Fibroblast of pulmonary artery (primary cell): ENCODE results near the gene ALK.

Experiments used
- DNase-seq: peaks from one replicate; pipeline ENCODE4 v3.0.0-alpha.2; 2010; ENCODE audit warnings: low read depth
- H3K4me3 ChIP-seq: replicated peaks from 2 replicates; pipeline ENCODE4 v1.5.1; 2011; ENCODE audit warnings: low read depth, mild to moderate bottlenecking, control low read depth, low read length, moderate library complexity
- CTCF ChIP-seq: IDR thresholded peaks from 2 replicates; pipeline ENCODE4 v1.5.1; 2011; ENCODE audit warnings: mild to moderate bottlenecking, control low read depth, low read length, inconsistent platforms; ENCODE audit errors: missing control alignments

The ALK gene

DNA sequence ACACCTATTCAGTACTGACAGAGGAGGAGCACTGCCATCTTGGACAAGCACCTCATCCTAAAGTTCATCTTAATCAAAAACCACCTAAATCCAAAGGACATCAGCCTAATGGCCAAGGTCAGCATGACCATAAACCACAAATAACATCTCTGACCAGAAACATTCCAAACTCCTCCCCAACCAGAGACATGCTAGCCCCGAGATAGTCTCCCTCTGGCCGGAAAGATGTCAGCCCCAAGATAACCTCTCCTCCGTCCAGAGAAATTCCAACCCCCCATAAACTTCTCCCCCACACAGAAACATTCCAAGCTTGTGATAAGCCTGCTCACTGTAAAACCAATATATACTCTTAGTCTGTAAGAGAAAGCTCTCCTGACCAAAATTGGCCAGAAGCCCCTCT is 545.5 kb downstream of the ALK start:
- H3K4me3 ChIP-seq, result no peak overlapping the region
- DNase-seq, result no peak
- TF ChIP-seq CTCF, result no peak

GRCh38 chr2:29374823-29375222 is 546.6 kb downstream of the ALK start:
- H3K4me3 ChIP-seq, result no peak overlapping the region
- TF ChIP-seq CTCF, result no peak
- no peak for DNase-seq

DNA sequence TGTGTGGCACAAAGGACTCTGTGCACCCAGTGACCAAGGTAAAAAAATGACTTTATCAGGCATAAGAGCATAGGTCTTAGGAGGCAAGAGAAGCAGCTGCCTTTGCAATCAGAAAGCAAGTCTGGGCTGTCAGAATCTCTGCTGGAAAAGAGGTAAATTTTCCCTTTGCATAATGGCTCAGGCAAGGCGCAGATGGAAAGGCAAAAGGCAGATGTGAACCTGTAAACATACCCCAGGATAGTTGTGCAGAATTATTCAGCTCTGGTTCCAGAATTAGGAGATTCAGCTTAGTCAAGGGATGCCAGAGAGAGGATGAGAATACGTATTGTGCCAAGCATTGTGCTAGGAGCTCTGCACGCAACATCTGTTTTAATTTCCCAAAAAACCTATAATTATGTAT is 547.5 kb downstream of the ALK start:
- no peak for TF ChIP-seq CTCF
- H3K4me3 ChIP-seq, result no peak overlapping the region
- no peak for DNase-seq

- TF ChIP-seq CTCF, result no peak
- no peak for DNase-seq
- no peak overlapping the region for H3K4me3 ChIP-seq
Measured at GRCh38 chr2:29372185-29372584, 549.2 kb downstream of the ALK start.

GRCh38 chr2:29370581-29371125 is 550.7 kb downstream of the ALK start:
- H3K4me3 ChIP-seq, result no peak overlapping the region

GRCh38 chr2:29370173-29370572 is 551.2 kb downstream of the ALK start:
- no peak for TF ChIP-seq CTCF
- DNase-seq, result no peak
- no peak overlapping the region for H3K4me3 ChIP-seq

More at GRCh38 chr2:29370581-29371125, 550.7 kb downstream of the ALK start:
- no peak for TF ChIP-seq CTCF
- no peak for DNase-seq

GRCh38 chr2:29368659-29369040 is 552.7 kb downstream of the ALK start:
- no peak for DNase-seq
- no peak overlapping the region for H3K4me3 ChIP-seq
- TF ChIP-seq CTCF, result no peak
